ENCODE results near the gene TENM4. TPM values are rescaled to one million over a fixed set of nuclear protein-coding genes. Genes with fewer than 3 reads are reported as not detected.

The TENM4 gene
- total and polyA plus RNA-seq, 2 of the 8 experiments (the other 6 are each of a cell fraction or from before 2014, with no cell fraction given) = 3.5 to 7.2 TPM

DNA sequence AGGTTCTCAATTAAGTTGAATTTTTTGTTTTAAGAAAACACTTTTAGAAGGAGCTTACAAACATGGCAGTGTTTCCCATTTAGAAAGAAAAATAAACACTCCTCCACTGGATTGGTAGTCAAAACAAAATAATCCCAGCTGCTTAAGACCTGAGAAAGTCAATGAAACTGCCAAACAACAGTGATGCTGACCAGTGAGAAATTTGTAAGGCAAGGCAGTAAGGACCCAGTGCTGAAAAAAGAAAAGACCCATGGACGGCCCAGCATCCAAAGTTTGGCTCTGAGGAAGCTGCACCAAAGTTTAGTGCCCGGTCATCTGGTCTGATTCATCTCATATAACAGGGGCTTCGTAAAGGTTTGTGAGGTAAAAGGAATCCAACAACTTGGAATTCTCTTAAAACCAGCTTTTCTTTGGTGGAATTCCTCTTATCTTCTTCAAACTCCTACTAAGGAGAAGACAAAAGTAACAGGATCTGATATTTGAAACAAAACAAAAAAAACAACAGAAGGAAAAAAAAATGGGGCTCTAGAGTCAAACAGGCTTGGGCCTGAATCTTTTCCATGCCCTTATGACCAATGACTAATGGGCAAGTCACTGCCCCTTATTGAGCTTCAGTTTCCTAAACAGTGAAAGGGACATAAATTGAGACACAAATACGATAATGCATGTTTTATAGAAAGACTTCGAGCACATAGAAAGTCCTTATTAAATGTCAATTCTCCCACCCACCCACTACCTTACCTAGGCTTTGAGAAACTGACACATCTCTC is 483.2 kb downstream of the TENM4 start:
- no peaks in the 10 kb centered on the region for H3K79me1 ChIP-seq (ENCODE audit: low read depth, low read length)
- WGBS, 2 experiments (ENCODE audit: extremely low coverage in 1 of 2, insufficient coverage in 1 of 2, insufficient read length in 1 of 2, insufficient replicate concordance in 2 of 2, low coverage in 1 of 2, low lambda C conversion rate in 2 of 2, missing lambda C conversion rate in 1 of 2) = 73% methylated on average over 5 of the region's 5 CpGs; no CpG with 5 or more reads in 1 of the 2 experiments
- H3K9me3 ChIP-seq (ENCODE audit: insufficient read depth in 2 of 2, low read depth in 1 of 2, low read length in 1 of 2) = no peaks in the 10 kb centered on the region
- H3K56ac ChIP-seq (replicated peaks; ENCODE audit: insufficient read length, low read depth, low read length) = no peak overlapping the region
- no peak overlapping the region for H4K5ac ChIP-seq (ENCODE audit: insufficient read length, low read depth, low read length)
- no peaks in the 10 kb centered on the region for H4K20me1 ChIP-seq (replicated peaks in 1 of 2; ENCODE audit: control insufficient read depth in 1 of 2, insufficient read depth in 2 of 2, low read length in 2 of 2)
- peaks cover 2 to 6% (median 3%) of the 10 kb centered on the region in 4 experiments; a peak in 3 of 7 replicates for H3K4me1 ChIP-seq (replicated peaks in 1 of 4; ENCODE audit: control insufficient read depth in 3 of 4, insufficient read depth in 4 of 4, low read length in 3 of 4)
- peaks cover 0 to 2% (median under 1%) of the 10 kb centered on the region in 4 experiments; a peak in 3 of 8 replicates for H3K36me3 ChIP-seq (ENCODE audit: control insufficient read depth in 2 of 4, insufficient read depth in 4 of 4, low read length in 3 of 4)
- H3K27ac ChIP-seq (ENCODE audit: low read depth, low read length) = no peak overlapping the region
- H3K4ac ChIP-seq (replicated peaks; ENCODE audit: insufficient read length, low read depth, low read length) = no peak overlapping the region
- H2BK15ac ChIP-seq (ENCODE audit: low read length) = no peak overlapping the region
- peaks cover 4% of the 10 kb centered on the region; the same call in 1 of the 2 replicates for H3K23me2 ChIP-seq (ENCODE audit: low read depth, low read length)
- H2AK5ac ChIP-seq (ENCODE audit: low read depth, low read length) = no peak overlapping the region
- H2BK120ac ChIP-seq (replicated peaks; ENCODE audit: low read depth, low read length) = no peak overlapping the region
- POLR2A ChIA-PET (ENCODE audit: partially characterized antibody) = no interaction called here
- FAIRE-seq = no peak
- DNase-seq (ENCODE audit: low read depth in 1 of 2, low spot score in 2 of 2) = no peak
- H2BK12ac ChIP-seq (ENCODE audit: low read depth, low read length) = no peak overlapping the region
- no peak overlapping the region for H3K23ac ChIP-seq (ENCODE audit: insufficient read length)
- H3K4me2 ChIP-seq (ENCODE audit: insufficient read depth in 1 of 2, low read depth in 2 of 2, low read length in 2 of 2) = no peak overlapping the region
- no peak overlapping the region for H4K91ac ChIP-seq (replicated peaks; ENCODE audit: insufficient read length, low read length)
- H3K27me3 ChIP-seq (replicated peaks in 1 of 4; ENCODE audit: control insufficient read depth in 3 of 4, extremely low read depth in 1 of 4, insufficient read depth in 3 of 4, low read length in 3 of 4) = peaks cover 0 to 7% (median 0%) of the 10 kb centered on the region in 4 experiments; a peak in 4 of 7 replicates
- H4K8ac ChIP-seq (ENCODE audit: extremely low read depth, insufficient read depth, low read length) = no peak overlapping the region
- H3K9ac ChIP-seq (replicated peaks in 1 of 4; ENCODE audit: extremely low read depth in 1 of 4, low read depth in 3 of 4, low read length in 3 of 4) = no peak overlapping the region
- no peak overlapping the region for H2AFZ ChIP-seq (ENCODE audit: low read length)
- H2BK20ac ChIP-seq (ENCODE audit: low read length) = no peak overlapping the region
- no peak overlapping the region for H2BK5ac ChIP-seq (ENCODE audit: low read depth, low read length)
- no peak overlapping the region for H3K18ac ChIP-seq (ENCODE audit: extremely low read depth, low read length)
- no peaks in the 10 kb centered on the region for H3K79me2 ChIP-seq (ENCODE audit: control insufficient read depth in 1 of 2, insufficient read depth in 2 of 2, low read length in 2 of 2)
- H3K14ac ChIP-seq (ENCODE audit: insufficient read length) = no peak overlapping the region
- CTCF ChIA-PET (ENCODE audit: partially characterized antibody) = interaction anchor here (0.6 to 14.6 kb wide), 17 partner anchors 9 to 494 kb away, joined by 3 to 187 read pairs (median 3); no protein-coding TSS in a partner anchor
- H3K4me3 ChIP-seq (ENCODE audit: extremely low read depth in 1 of 4, insufficient read depth in 2 of 4, low read depth in 3 of 4, low read length in 4 of 4) = no peak overlapping the region
- TF ChIP-seq SAP30 (IDR thresholded peaks at IDR 0.05; ENCODE audit: insufficient read depth, insufficient replicate concordance, low read length) = no peak
- TF ChIP-seq YY1 (IDR thresholded peaks at IDR 0.05; ENCODE audit: low read depth, low read length) = no peak
- TF ChIP-seq CHD2 (IDR thresholded peaks at IDR 0.05; ENCODE audit: low read length) = no peak
- no peak for TF ChIP-seq GABPA (IDR thresholded peaks at IDR 0.05; ENCODE audit: borderline replicate concordance, insufficient read depth, low read length)
- TF ChIP-seq, protein P1, sequence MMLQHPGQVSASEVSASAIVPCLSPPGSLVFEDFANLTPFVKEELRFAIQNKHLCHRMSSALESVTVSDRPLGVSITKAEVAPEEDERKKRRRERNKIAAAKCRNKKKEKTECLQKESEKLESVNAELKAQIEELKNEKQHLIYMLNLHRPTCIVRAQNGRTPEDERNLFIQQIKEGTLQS (IDR thresholded peaks at IDR 0.05; ENCODE audit: insufficient read depth, low read depth, low read length) = no peak
- no peak for TF ChIP-seq CHD1 (IDR thresholded peaks at IDR 0.05; ENCODE audit: low read depth, low read length)
- TF ChIP-seq RFX5 (IDR thresholded peaks at IDR 0.05; ENCODE audit: borderline replicate concordance, low read depth, low read length) = no peak
- TF ChIP-seq KDM5A (IDR thresholded peaks at IDR 0.05; ENCODE audit: low read length) = no peak
- TF ChIP-seq RXRA (IDR thresholded peaks at IDR 0.05; ENCODE audit: insufficient read depth, low read depth, low read length) = no peak
- no peak for TF ChIP-seq KDM4A (IDR thresholded peaks at IDR 0.05; ENCODE audit: low read depth, low read length, severe bottlenecking)
- TF ChIP-seq TBP (IDR thresholded peaks at IDR 0.05; ENCODE audit: low read depth, low read length) = no peak
- TF ChIP-seq TAF1 (IDR thresholded peaks at IDR 0.05; ENCODE audit: low read depth, low read length) = no peak
- TF ChIP-seq SP1 (IDR thresholded peaks at IDR 0.05; ENCODE audit: low read depth, low read length) = no peak
